Calu3 (cell line): Measurements from ENCODE around the gene TMEM266. TPM values are rescaled to one million over a fixed set of nuclear protein-coding genes. Genes with fewer than 3 reads are reported as not detected.

Experiments
- BruUV-seq: library from RNA; stranded (reverse); fragments of 400-500 nt; replicated peaks from 2 replicates; lab custom pipeline; 2021; lab: Mats Ljungman, UMichigan
- CTCF ChIA-PET: fragments of 300-600 bp; sonication (Branson Sonifier 250); formaldehyde crosslinking; loops from one replicate; lab custom pipeline; 2022; ENCODE audit warnings: antibody characterized with exemption; lab: Charles Lee
- DNase-seq: peaks from one replicate; pipeline ENCODE4 v3.0.0; 2022
- H3K27ac Mint-ChIP-seq: one replicate; pipeline ENCODE4 v1.8.0; 2022; ENCODE audit warnings: mixed read lengths; ENCODE audit not compliant: unreplicated experiment
- H3K27me3 Mint-ChIP-seq: one replicate; pipeline ENCODE4 v1.8.0; 2022; ENCODE audit warnings: mixed read lengths; ENCODE audit not compliant: unreplicated experiment
- H3K36me3 Mint-ChIP-seq: one replicate; pipeline ENCODE4 v1.8.0; 2022; ENCODE audit warnings: mild to moderate bottlenecking, moderate library complexity, mixed read lengths; ENCODE audit not compliant: insufficient read depth, unreplicated experiment
- H3K4me1 Mint-ChIP-seq: one replicate; pipeline ENCODE4 v1.8.0; 2022; ENCODE audit warnings: mild to moderate bottlenecking, low read depth, mixed read lengths; ENCODE audit not compliant: unreplicated experiment
- H3K4me3 Mint-ChIP-seq: one replicate; pipeline ENCODE4 v1.8.0; 2022; ENCODE audit warnings: mild to moderate bottlenecking, low read depth, moderate library complexity, mixed read lengths; ENCODE audit not compliant: unreplicated experiment
- H3K9me3 Mint-ChIP-seq: one replicate; pipeline ENCODE4 v1.8.0; 2022; ENCODE audit warnings: low read depth, mixed read lengths; ENCODE audit not compliant: unreplicated experiment
- intact Hi-C: fragments of 100-400 bp; cut with micrococcal nuclease; formaldehyde crosslinking; loops from one replicate; pipeline ENCODE4 v1.10.0; 2022; ENCODE audit not compliant: unreplicated experiment
- total RNA-seq: library from RNA; stranded (reverse); gene quantifications from 2 replicates; pipeline ENCODE4 v1.2.3, GENCODE V29; 2022
- TF ChIP-seq, protein P1 (sequence below): fragments of 200-600 bp; IDR thresholded peaks from one replicate; pipeline ENCODE4 v1.8.0; 2022; ENCODE audit warnings: antibody characterized with exemption; ENCODE audit not compliant: unreplicated experiment

Gene TMEM266
- total RNA-seq, 1 experiment from 2014 or later, result not detected

DNA sequence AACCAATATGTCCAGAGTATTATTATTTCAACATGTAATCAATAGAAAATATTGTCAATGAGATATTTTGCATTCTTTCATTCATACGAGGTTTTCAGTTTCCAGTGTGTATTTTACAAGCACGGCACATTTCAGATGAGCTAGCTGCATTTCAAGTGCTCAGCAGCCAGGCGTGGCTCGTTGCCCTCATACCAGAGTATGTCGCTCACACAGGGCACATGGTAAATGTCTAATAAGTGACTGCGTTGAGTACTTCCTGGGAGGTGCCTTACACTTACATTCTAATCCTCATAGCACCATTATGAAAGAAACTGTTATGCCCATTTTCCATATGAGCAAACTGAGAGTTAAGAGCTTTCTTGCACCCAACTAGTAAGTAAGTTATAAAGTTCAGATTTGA, 47.4 kb downstream of the TMEM266 start:
- TF ChIP-seq, protein P1, sequence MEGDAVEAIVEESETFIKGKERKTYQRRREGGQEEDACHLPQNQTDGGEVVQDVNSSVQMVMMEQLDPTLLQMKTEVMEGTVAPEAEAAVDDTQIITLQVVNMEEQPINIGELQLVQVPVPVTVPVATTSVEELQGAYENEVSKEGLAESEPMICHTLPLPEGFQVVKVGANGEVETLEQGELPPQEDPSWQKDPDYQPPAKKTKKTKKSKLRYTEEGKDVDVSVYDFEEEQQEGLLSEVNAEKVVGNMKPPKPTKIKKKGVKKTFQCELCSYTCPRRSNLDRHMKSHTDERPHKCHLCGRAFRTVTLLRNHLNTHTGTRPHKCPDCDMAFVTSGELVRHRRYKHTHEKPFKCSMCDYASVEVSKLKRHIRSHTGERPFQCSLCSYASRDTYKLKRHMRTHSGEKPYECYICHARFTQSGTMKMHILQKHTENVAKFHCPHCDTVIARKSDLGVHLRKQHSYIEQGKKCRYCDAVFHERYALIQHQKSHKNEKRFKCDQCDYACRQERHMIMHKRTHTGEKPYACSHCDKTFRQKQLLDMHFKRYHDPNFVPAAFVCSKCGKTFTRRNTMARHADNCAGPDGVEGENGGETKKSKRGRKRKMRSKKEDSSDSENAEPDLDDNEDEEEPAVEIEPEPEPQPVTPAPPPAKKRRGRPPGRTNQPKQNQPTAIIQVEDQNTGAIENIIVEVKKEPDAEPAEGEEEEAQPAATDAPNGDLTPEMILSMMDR, result no peak
- no peaks in the 10 kb centered on the region for H3K4me1 Mint-ChIP-seq
- H3K9me3 Mint-ChIP-seq, result no peaks in the 10 kb centered on the region
- BruUV-seq, result no TSS peak
- CTCF ChIA-PET, result interaction anchor here (0.6 kb wide), 1 partner anchor 1358 kb away, joined by 4 read pairs; no protein-coding TSS in a partner anchor
- DNase-seq, result no peak
- no peaks in the 10 kb centered on the region for H3K36me3 Mint-ChIP-seq
- intact Hi-C loops, result no loop called here
- peaks cover 72% of the 10 kb centered on the region for H3K27me3 Mint-ChIP-seq
- no peak overlapping the region for H3K27ac Mint-ChIP-seq
- no peak overlapping the region for H3K4me3 Mint-ChIP-seq

- Mint-ChIP-seq H3K9me3 (no peaks in the 10 kb centered on the region), H3K27me3 (peaks cover 72% of the 10 kb centered on the region), H3K4me1 (no peaks in the 10 kb centered on the region), H3K36me3 (no peaks in the 10 kb centered on the region), H3K4me3 (no peak overlapping the region), H3K27ac (no peak overlapping the region)
- TF ChIP-seq, protein P1, result no peak
- BruUV-seq, result no TSS peak
- DNase-seq, result no peak
- CTCF ChIA-PET, result no interaction called here
- intact Hi-C loops, result no loop called here
These were observed 48.4 kb downstream of the TMEM266 start for GRCh38 chr15:76108021-76108723.

GRCh38 chr15:76109046-76109445, 49.3 kb downstream of the TMEM266 start:
- Mint-ChIP-seq H3K9me3 (no peaks in the 10 kb centered on the region), H3K4me3 (no peak overlapping the region), H3K27ac (no peak overlapping the region), H3K4me1 (no peaks in the 10 kb centered on the region), H3K27me3 (peaks cover 69% of the 10 kb centered on the region), H3K36me3 (no peaks in the 10 kb centered on the region)
- intact Hi-C loops, result no loop called here
- TF ChIP-seq, protein P1, result no peak
- BruUV-seq, result no TSS peak
- no peak for DNase-seq
- CTCF ChIA-PET, result no interaction called here

DNA sequence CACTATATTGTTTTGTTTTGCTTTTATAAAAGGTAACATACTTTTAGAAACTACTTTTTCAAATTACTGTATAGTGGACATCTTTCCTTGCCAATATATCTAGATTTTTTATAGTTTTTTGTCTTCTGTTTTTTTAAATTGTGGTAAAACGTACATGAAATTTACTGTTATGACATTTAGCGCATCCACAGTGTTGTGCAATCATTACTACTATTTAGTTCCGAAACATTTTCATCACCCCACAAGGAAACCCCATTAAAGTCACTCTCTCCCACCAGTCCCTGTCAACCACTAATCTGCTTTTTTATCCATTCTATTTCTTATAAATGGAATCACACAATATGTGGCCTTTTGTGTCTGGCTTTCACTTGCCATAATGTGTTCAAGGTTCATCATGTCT, 54.8 kb downstream of the TMEM266 start:
- CTCF ChIA-PET, result no interaction called here
- H3K9me3 Mint-ChIP-seq, result no peaks in the 10 kb centered on the region
- BruUV-seq, result no TSS peak
- no peak overlapping the region for H3K27ac Mint-ChIP-seq
- H3K36me3 Mint-ChIP-seq, result no peaks in the 10 kb centered on the region
- TF ChIP-seq, protein P1, result no peak
- H3K27me3 Mint-ChIP-seq, result peaks cover 70% of the 10 kb centered on the region
- no peaks in the 10 kb centered on the region for H3K4me1 Mint-ChIP-seq
- DNase-seq, result no peak
- no peak overlapping the region for H3K4me3 Mint-ChIP-seq
- intact Hi-C loops, result no loop called here
